Cardiac fibroblast (primary cell): ENCODE measurements around the gene SLC35F4.
A peak's percentile ranks its signal among the peaks of the same experiment; 100 is the strongest.

Source experiments
- DNase-seq, 2 donors: peaks; one replicate each; pipeline versions ENCODE4 v3.0.0 to v3.0.0-alpha.2; 2010; ENCODE audit warnings: low read depth in 2 of 2
- H3K4me3 ChIP-seq, 2 donors: replicated peaks in 1 of 2; 1 replicate in 1 of 2; 2 replicates in 1 of 2; pipeline ENCODE4 v1.5.1; 2011; ENCODE audit warnings: low read depth in 2 of 2, low read length in 2 of 2, mild to moderate bottlenecking in 2 of 2, moderate library complexity in 1 of 2
- TF ChIP-seq, protein P1 (sequence below): IDR thresholded peaks from one replicate; pipeline ENCODE4 v1.5.1; 2011; ENCODE audit warnings: low read depth, mild to moderate bottlenecking, low read length, inconsistent platforms

The SLC35F4 gene

DNA sequence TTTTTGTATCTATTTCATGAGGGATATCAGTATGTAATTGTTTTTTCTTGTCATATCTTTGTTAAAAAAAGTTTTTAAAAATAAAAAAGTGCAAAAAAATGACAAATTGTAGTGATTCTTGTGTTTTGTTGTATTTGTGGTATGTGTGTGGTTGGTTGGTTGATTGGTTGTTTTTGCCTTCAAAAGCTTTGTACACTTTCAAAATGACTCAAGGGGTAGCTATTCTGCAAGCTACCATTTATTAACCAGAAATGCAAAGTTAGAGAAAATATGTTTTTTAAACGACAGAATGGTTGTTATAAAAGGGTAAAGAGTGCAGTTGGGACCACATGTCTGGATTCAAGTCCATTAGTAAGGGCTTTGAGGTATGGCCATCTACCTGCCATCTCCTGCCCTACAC, 119.3 kb downstream of the SLC35F4 start:
- TF ChIP-seq, protein P1, sequence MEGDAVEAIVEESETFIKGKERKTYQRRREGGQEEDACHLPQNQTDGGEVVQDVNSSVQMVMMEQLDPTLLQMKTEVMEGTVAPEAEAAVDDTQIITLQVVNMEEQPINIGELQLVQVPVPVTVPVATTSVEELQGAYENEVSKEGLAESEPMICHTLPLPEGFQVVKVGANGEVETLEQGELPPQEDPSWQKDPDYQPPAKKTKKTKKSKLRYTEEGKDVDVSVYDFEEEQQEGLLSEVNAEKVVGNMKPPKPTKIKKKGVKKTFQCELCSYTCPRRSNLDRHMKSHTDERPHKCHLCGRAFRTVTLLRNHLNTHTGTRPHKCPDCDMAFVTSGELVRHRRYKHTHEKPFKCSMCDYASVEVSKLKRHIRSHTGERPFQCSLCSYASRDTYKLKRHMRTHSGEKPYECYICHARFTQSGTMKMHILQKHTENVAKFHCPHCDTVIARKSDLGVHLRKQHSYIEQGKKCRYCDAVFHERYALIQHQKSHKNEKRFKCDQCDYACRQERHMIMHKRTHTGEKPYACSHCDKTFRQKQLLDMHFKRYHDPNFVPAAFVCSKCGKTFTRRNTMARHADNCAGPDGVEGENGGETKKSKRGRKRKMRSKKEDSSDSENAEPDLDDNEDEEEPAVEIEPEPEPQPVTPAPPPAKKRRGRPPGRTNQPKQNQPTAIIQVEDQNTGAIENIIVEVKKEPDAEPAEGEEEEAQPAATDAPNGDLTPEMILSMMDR: no peak
- DNase-seq: peak in 1 of 2 donors; percentile 37
- H3K4me3 ChIP-seq: no peak overlapping the region

DNA sequence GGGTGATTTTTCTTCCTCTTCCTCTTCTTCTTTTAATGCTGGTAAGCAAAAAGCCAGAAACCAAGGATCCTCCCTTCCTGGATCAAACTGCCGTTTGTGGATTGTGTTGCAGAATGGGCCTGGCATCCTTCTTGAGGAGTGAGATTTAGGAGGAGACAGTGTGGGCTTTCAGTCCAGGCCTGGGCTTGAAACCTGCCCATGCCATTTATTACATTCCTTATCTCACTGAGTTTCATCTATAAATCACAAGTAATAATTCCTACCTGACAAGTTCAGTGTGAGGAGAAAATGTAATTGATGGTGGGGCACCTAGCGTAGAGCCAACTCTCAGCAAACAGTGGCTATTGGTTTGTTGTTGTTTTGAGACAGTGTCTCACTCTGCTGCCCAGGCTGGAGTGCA, 126.4 kb downstream of the SLC35F4 start:
- TF ChIP-seq, protein P1: no peak
- DNase-seq: no peak
- H3K4me3 ChIP-seq: no peak overlapping the region

DNA sequence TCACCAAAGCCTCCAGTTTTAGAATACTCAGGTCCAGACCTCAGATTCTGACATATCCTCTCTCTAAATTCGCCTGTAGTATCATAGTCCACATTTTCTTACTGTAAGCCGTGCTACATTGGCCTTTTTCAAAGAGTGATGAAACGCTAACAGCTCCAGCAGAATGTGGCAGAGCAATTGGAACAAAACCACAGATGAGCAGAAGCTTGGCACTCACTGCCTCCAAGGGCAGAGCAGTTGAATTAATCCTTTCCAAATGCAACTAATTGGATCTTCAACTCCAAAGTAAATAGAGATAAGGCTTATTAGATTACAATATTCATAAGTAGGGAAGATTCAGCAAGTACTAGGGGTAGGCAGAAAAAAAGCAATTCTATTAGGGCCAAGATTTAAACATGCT, 128.3 kb downstream of the SLC35F4 start:
- DNase-seq: no peak
- no peak overlapping the region for H3K4me3 ChIP-seq
- TF ChIP-seq, protein P1: no peak

DNA sequence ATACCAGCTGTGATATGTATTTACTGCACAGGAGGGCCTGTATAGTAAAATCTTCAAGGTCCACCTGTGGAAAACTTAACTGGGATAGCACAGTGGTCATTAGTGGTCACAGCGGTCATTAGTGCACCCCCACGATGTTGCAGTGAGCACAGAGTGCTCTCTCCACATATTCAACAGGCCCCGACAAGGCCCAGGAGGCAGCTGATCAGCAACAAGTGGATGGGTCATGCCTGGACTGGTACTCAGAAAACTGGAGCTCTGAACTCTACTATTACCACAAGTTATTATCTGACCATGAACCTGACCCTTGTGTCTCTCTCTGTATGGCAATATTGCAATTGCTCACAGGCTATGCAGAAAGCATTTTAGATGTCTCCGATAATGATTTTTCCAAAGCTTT, 129.5 kb downstream of the SLC35F4 start:
- no peak for DNase-seq
- TF ChIP-seq, protein P1: no peak
- no peak overlapping the region for H3K4me3 ChIP-seq

DNA sequence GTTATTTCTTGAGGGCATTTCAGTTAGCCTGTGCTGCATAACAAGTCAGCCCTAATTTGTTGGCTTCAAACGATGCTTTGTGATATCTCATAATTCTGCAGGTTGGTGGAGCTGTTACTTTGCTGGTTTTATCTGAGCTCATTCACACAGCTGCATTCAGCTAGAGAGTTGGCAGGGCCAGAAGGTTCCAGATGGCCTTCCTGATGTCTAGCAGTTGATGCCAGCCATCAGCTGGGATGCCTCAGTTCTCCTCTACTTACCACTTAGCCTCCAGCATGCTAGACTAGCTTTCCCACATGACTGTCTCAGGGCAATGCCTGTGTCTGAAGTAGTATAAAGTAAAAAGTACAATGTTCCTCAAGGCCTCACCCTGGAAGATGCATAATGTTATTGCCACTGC, 130.6 kb downstream of the SLC35F4 start:
- no peak overlapping the region for H3K4me3 ChIP-seq
- no peak for DNase-seq
- TF ChIP-seq, protein P1: no peak

GRCh38 chr14:57732463-57733285, 133.2 kb downstream of the SLC35F4 start:
- TF ChIP-seq, protein P1: no peak
- DNase-seq: peak; percentile 56 to 77
- no peak overlapping the region for H3K4me3 ChIP-seq
